Endothelial cell of umbilical vein (primary cell): Measurements from ENCODE around the gene INSRR. TPM values are rescaled to one million over a fixed set of nuclear protein-coding genes. Genes with fewer than 3 reads are reported as not detected.
A peak's percentile ranks its signal among the peaks of the same experiment; 100 is the strongest.

ENCODE experiments used
- BruUV-seq: library from RNA; stranded (reverse); fragments of 400-500 nt; replicated peaks from 2 replicates; lab custom pipeline; 2021; lab: Mats Ljungman, UMichigan
- CTCF ChIA-PET: fragments of 300-600, 350-600 bp; sonication (Branson Sonifier 250); formaldehyde crosslinking; loops from one replicate; lab custom pipeline; 2021; ENCODE audit warnings: antibody characterized with exemption, inconsistent platforms; lab: Charles Lee
- POLR2A ChIA-PET: fragments of 300-600, 350-600 bp; sonication (Branson Sonifier 250); formaldehyde crosslinking; loops from one replicate; lab custom pipeline; 2021; ENCODE audit warnings: antibody characterized with exemption, inconsistent platforms; lab: Charles Lee
- DNase-seq: peaks from one replicate; pipeline ENCODE4 v3.0.0-alpha.2; 2011; ENCODE audit warnings: low read depth, low spot score
- FAIRE-seq: peaks from 2 replicates; lab custom pipeline; 2011; peaks lifted over from hg19 to GRCh38; lab: Jason Lieb, UNC
- H2AFZ ChIP-seq: 2 replicates; pipeline ENCODE4 v1.6.0; 2012; ENCODE audit warnings: low read depth, low read length, control low read depth, inconsistent platforms
- H3K27ac ChIP-seq: 2 replicates; pipeline ENCODE4 v1.5.1; 2011; ENCODE audit warnings: low read depth, mild to moderate bottlenecking, control low read depth, low read length, moderate library complexity; ENCODE audit not compliant: insufficient read depth
- H3K27me3 ChIP-seq, 2 experiments: 2 replicates each; pipeline versions ENCODE4 v1.6.0 to v1.6.1; 2011; ENCODE audit warnings: low read length in 2 of 2, mixed read lengths in 1 of 2; ENCODE audit not compliant: control insufficient read depth in 2 of 2, insufficient read depth in 2 of 2
- H3K36me3 ChIP-seq, 2 experiments: 2 replicates in 1 of 2; 3 replicates in 1 of 2; pipeline ENCODE4 v1.5.1; 2011; ENCODE audit warnings: low read length in 2 of 2, mild to moderate bottlenecking in 1 of 2, moderate library complexity in 1 of 2; ENCODE audit not compliant: control insufficient read depth in 2 of 2, insufficient read depth in 2 of 2; ENCODE audit errors: extremely low read depth in 1 of 2
- H3K4me1 ChIP-seq: 3 replicates; pipeline ENCODE4 v1.5.1; 2011; ENCODE audit warnings: mild to moderate bottlenecking, low read length; ENCODE audit not compliant: control insufficient read depth, insufficient read depth; ENCODE audit errors: extremely low read depth
- H3K4me2 ChIP-seq: 2 replicates; pipeline ENCODE4 v1.6.1; 2011; ENCODE audit warnings: low read length, control low read depth, mixed read lengths; ENCODE audit not compliant: insufficient read depth
- H3K4me3 ChIP-seq, 3 experiments: fragments of 200-600 bp in 1 of 3; sonication (generic), shearing (Covaris generic) in 1 of 3; replicated peaks in 1 of 3; 2 replicates each; pipeline ENCODE4 v1.5.1; 2011 to 2016; ENCODE audit warnings: control low read depth in 3 of 3, low read length in 3 of 3, mild to moderate bottlenecking in 2 of 3, inconsistent platforms in 1 of 3, low read depth in 1 of 3, moderate library complexity in 1 of 3; ENCODE audit not compliant: insufficient read depth in 1 of 3
- H3K79me2 ChIP-seq: 2 replicates; pipeline ENCODE4 v1.6.0; 2012; ENCODE audit warnings: low read length, inconsistent platforms; ENCODE audit not compliant: control insufficient read depth, insufficient read depth
- H3K9ac ChIP-seq: replicated peaks from 2 replicates; pipeline ENCODE3; 2011; ENCODE audit warnings: low read length, control low read depth; ENCODE audit not compliant: insufficient read depth; ENCODE audit errors: extremely low read depth
- H3K9me1 ChIP-seq: replicated peaks from 3 replicates; pipeline ENCODE4 v1.6.0; 2011; ENCODE audit warnings: mild to moderate bottlenecking, low read length; ENCODE audit not compliant: control insufficient read depth, insufficient read depth; ENCODE audit errors: extremely low read depth
- H3K9me3 ChIP-seq: replicated peaks from 2 replicates; pipeline ENCODE4 v1.5.1; 2012; ENCODE audit warnings: low read length, inconsistent platforms; ENCODE audit not compliant: control insufficient read depth, insufficient read depth
- H4K20me1 ChIP-seq: replicated peaks from 2 replicates; pipeline ENCODE3; 2011; ENCODE audit warnings: mild to moderate bottlenecking, low read length; ENCODE audit not compliant: control insufficient read depth, insufficient read depth; ENCODE audit errors: extremely low read depth
- CTCF ChIP-seq, 2 donors: IDR thresholded peaks; 1 replicate in 1 of 2; 2 replicates in 1 of 2; pipeline ENCODE4 v1.5.1; 2011; ENCODE audit warnings: low read length in 2 of 2, mild to moderate bottlenecking in 2 of 2, moderate library complexity in 2 of 2, control low read depth in 1 of 2, inconsistent platforms in 1 of 2, low read depth in 1 of 2; ENCODE audit not compliant: insufficient read depth in 1 of 2; ENCODE audit errors: extremely low read depth in 1 of 2
- EZH2 ChIP-seq: IDR thresholded peaks from 2 replicates; pipeline ENCODE4 v1.6.1; 2012; ENCODE audit warnings: borderline replicate concordance, low read depth, mild to moderate bottlenecking, moderate library complexity, low read length, inconsistent platforms; ENCODE audit not compliant: severe bottlenecking
- FOS ChIP-seq: IDR thresholded peaks from 2 replicates; pipeline ENCODE4 v1.6.1; 2011; ENCODE audit warnings: mild to moderate bottlenecking, low read length, moderate library complexity, borderline replicate concordance; ENCODE audit not compliant: insufficient read depth
- GATA2 ChIP-seq: IDR thresholded peaks from 2 replicates; pipeline ENCODE4 v1.7.0; 2011; ENCODE audit warnings: low read depth, mild to moderate bottlenecking, moderate library complexity, mixed read lengths, low read length; ENCODE audit not compliant: insufficient read length, insufficient read depth
- JUN ChIP-seq: IDR thresholded peaks from 2 replicates; pipeline ENCODE4 v1.6.1; 2011; ENCODE audit warnings: borderline replicate concordance, low read depth; ENCODE audit not compliant: insufficient read length, insufficient read depth
- MAX ChIP-seq: IDR thresholded peaks from 2 replicates; pipeline ENCODE4 v1.6.1; 2011; ENCODE audit not compliant: insufficient read depth, insufficient read length
- MYC ChIP-seq: IDR thresholded peaks from one replicate; pipeline ENCODE4 v1.6.1; 2011; ENCODE audit warnings: mild to moderate bottlenecking, low read depth, low read length
- POLR2A ChIP-seq: IDR thresholded peaks from 2 replicates; pipeline ENCODE4 v1.6.1; 2012; ENCODE audit warnings: low read depth, mild to moderate bottlenecking, control low read depth, low read length
- POLR2AphosphoS5 ChIP-seq: IDR thresholded peaks from 2 replicates; pipeline ENCODE4 v1.6.1; 2012; ENCODE audit warnings: low read depth, mild to moderate bottlenecking, control low read depth, low read length, moderate library complexity; ENCODE audit not compliant: insufficient read depth
- dilution Hi-C: fragments of 300-500 bp; cut with MboI; formaldehyde crosslinking; loops from one replicate; pipeline ENCODE4 v1.15.0; 2019; ENCODE audit warnings: low sequenced_read_pairs; ENCODE audit not compliant: extremely low pct_ligation_motif_present
- intact Hi-C: fragments of 100-400 bp; cut with micrococcal nuclease; formaldehyde crosslinking; loops from one replicate; pipeline ENCODE4 v1.10.0; 2022
- polyA plus RNA-seq, 4 experiments: library from polyadenylated mRNA; depleted of rRNA in 3 of 4; stranded (reverse) in 3 of 4; unstranded in 1 of 4; fragments of >200 nt; gene quantifications; 2 replicates each; pipeline versions ENCODE4 v1.2.1 to v1.2.3, GENCODE V29; 2011 to 2012; ENCODE audit warnings: missing spikeins in 1 of 4
- total RNA-seq: library from RNA; stranded (reverse); gene quantifications from 2 replicates; pipeline ENCODE4 v1.2.3, GENCODE V29; 2021

INSRR gene
- total and polyA plus RNA-seq, 2 donors (not counting 3 experiments of a cell fraction or from before 2014, with no cell fraction given), result not detected

DNA sequence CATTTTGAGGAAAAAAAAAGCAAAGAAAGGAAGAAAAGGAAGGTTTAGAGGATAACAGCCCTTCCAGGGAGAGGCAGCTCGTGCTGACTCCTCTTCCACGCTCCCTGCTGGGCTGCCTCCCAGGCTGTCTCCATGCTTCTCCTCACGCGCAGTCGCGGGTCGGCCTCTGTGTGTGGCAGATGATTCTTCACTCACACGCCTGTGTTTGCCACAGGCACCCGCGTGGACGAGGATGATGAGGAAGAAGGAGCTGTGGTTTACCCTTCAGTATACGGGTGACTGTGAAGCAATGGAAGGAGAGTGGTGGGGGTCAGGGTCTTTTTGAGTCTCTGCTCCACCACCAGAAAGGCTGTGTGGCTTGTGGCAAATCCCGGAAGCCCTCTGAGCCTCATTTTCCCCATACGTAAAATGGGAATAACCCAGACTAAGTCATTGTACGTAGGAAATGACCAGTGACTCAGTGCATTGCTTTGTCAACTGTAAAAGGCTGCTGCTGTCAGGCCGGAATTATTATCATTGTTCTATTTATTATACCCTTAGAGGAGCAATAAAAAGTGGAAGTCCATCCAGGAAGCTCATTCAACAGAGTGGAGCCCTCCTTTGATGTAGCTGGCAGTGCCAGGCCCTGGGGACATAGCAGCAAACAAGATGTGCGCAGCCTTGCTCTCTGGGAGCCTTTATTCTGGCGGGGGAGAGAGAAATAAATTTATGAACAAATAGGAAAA, 30.4 kb downstream of the INSRR start:
- Histone ChIP-seq H3K9ac (no peak overlapping the region), H3K4me2 (no peak overlapping the region), H3K27ac (no peak overlapping the region), H3K79me2 (no peaks in the 10 kb centered on the region), H4K20me1 (no peaks in the 10 kb centered on the region), H3K36me3 (no peaks in the 10 kb centered on the region), H3K4me3 (no peak overlapping the region), H3K4me1 (peaks cover 9% of the 10 kb centered on the region), H3K27me3 (peaks cover 19 to 20% of the 10 kb centered on the region in 2 experiments), H3K9me3 (no peaks in the 10 kb centered on the region), H2AFZ (no peak overlapping the region), H3K9me1 (no peaks in the 10 kb centered on the region)
- DNase-seq (peak; percentile 33), FAIRE-seq (peak; percentile 81)
- TF ChIP-seq POLR2AphosphoS5, result no peak
- TF ChIP-seq JUN, result peak; percentile 14
- BruUV-seq, result no TSS peak
- ChIA-PET CTCF (interaction anchor here (0.8 to 6.9 kb wide), 6 partner anchors 10 to 102 kb away, joined by 3 to 46 read pairs (median 4); partner anchors contain the start of genes INSRR and NTRK1), POLR2A (interaction anchor here (0.5 kb wide), 1 partner anchor 207 kb away, joined by 6 read pairs; no protein-coding TSS in a partner anchor)
- intact Hi-C loops (no loop called here), dilution Hi-C loops (no loop called here)

DNA sequence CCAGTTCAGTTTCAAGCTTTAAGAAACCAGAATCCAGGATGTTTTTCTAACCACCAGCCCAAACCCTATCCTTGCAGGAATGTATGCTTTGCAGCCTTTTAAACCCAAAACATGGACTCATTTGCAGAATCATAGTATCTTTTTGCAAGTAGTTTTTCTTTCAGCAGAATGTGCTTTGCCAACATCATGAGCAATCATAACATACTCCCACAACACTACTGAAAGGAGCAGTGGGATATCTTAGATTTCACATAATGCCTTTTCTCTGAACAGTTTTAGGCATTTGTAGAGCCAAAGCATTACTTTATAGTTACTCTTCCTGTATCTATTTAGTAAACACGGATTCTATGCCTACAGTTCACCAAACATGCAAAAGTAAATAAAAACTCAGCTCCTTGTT, 32.3 kb downstream of the INSRR start:
- no peak for DNase-seq
- Histone ChIP-seq H3K79me2 (no peaks in the 10 kb centered on the region), H3K4me3 (no peak overlapping the region), H3K27ac (no peak overlapping the region), H3K9me3 (no peaks in the 10 kb centered on the region), H3K4me1 (peaks cover 9% of the 10 kb centered on the region), H3K27me3 (peaks cover 18 to 23% of the 10 kb centered on the region in 2 experiments), H3K36me3 (no peaks in the 10 kb centered on the region), H3K9me1 (no peaks in the 10 kb centered on the region), H3K9ac (no peak overlapping the region), H3K4me2 (no peak overlapping the region), H4K20me1 (no peaks in the 10 kb centered on the region), H2AFZ (no peak overlapping the region)
- no TSS peak for BruUV-seq
- POLR2A ChIA-PET, result no interaction called here
- intact Hi-C loops (no loop called here), dilution Hi-C loops (no loop called here)
- no peak for TF ChIP-seq JUN
- no peak for TF ChIP-seq POLR2A
- no peak for TF ChIP-seq FOS
- TF ChIP-seq MAX, result no peak
- TF ChIP-seq MYC, result no peak
- TF ChIP-seq POLR2AphosphoS5, result no peak
- no peak for TF ChIP-seq CTCF (IDR thresholded peaks at IDR 0.05; ENCODE audit: extremely low read depth in 1 of 2, insufficient read depth in 1 of 2, low read depth in 1 of 2, low read length in 2 of 2)
- TF ChIP-seq GATA2, result no peak
- TF ChIP-seq EZH2, result no peak
- CTCF ChIA-PET, result interaction anchor here (0.9 to 6.9 kb wide), 5 partner anchors 11 to 33 kb away, joined by 3 to 46 read pairs (median 9); partner anchors contain the start of genes INSRR and NTRK1
- peak; percentile 48 for FAIRE-seq
